ENCODE measurements around the gene GDNF.

GDNF gene, protein sequence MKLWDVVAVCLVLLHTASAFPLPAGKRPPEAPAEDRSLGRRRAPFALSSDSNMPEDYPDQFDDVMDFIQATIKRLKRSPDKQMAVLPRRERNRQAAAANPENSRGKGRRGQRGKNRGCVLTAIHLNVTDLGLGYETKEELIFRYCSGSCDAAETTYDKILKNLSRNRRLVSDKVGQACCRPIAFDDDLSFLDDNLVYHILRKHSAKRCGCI

GRCh38 chr5:37839407-37840052 is at the start of gene GDNF:
Gene GDNF, minus strand, starts transcription at chr5:37840041. Its CDS starts 5,245 bp downstream, at chr5:37834796.
- TF ChIP-seq, protein P1, sequence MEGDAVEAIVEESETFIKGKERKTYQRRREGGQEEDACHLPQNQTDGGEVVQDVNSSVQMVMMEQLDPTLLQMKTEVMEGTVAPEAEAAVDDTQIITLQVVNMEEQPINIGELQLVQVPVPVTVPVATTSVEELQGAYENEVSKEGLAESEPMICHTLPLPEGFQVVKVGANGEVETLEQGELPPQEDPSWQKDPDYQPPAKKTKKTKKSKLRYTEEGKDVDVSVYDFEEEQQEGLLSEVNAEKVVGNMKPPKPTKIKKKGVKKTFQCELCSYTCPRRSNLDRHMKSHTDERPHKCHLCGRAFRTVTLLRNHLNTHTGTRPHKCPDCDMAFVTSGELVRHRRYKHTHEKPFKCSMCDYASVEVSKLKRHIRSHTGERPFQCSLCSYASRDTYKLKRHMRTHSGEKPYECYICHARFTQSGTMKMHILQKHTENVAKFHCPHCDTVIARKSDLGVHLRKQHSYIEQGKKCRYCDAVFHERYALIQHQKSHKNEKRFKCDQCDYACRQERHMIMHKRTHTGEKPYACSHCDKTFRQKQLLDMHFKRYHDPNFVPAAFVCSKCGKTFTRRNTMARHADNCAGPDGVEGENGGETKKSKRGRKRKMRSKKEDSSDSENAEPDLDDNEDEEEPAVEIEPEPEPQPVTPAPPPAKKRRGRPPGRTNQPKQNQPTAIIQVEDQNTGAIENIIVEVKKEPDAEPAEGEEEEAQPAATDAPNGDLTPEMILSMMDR (IDR thresholded peaks at IDR 0.05; ENCODE audit: insufficient read depth, low read length, missing control alignments) = no peak
- peak within 1 kb of the TSS; percentile 68 for H3K4me3 ChIP-seq (ENCODE audit: low read depth, low read length)
- POLR2A ChIA-PET = interaction anchor here (1.0 to 2.4 kb wide), 8 partner anchors 9 to 353 kb away, joined by 3 to 10 read pairs (median 4); no protein-coding TSS in a partner anchor

DNA sequence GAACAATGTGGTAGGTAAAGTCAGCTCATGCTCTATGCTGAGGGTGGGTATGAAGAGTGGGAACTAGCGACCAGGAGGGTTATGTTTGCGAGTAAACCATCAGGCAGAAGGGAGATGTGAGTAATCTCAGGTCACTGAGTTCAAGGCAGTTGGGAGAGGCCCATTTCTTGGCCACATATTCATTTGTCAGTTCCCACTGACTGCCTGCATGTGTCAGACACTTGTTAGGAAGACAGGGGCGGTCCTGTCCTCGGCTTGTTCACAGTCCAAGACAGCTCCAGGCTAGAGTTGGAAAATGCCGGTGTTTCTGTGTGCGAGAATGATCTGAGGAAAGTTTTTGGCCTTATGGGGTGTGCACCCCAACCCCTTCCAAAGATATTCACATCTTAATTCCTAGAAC is 48.6 kb upstream of the GDNF start:
- no peak for DNase-seq (ENCODE audit: low read depth, low spot score)
- TF ChIP-seq, protein P1 (IDR thresholded peaks at IDR 0.05; ENCODE audit: insufficient read depth, low read length, missing control alignments) = no peak
- CTCF ChIA-PET = interaction anchor here (1.1 kb wide), 1 partner anchor 1018 kb away, joined by 3 read pairs; no protein-coding TSS in a partner anchor
- no peak overlapping the region for H3K4me3 ChIP-seq (ENCODE audit: low read depth, low read length)
- POLR2A ChIA-PET = no interaction called here

More at GRCh38 chr5:37839407-37840052, at the start of gene GDNF:
- DNase-seq (ENCODE audit: low read depth, low spot score) = no peak
- CTCF ChIA-PET = interaction anchor here (0.9 to 2.4 kb wide), 8 partner anchors 10 to 428 kb away, joined by 3 to 36 read pairs (median 4); no protein-coding TSS in a partner anchor

DNA sequence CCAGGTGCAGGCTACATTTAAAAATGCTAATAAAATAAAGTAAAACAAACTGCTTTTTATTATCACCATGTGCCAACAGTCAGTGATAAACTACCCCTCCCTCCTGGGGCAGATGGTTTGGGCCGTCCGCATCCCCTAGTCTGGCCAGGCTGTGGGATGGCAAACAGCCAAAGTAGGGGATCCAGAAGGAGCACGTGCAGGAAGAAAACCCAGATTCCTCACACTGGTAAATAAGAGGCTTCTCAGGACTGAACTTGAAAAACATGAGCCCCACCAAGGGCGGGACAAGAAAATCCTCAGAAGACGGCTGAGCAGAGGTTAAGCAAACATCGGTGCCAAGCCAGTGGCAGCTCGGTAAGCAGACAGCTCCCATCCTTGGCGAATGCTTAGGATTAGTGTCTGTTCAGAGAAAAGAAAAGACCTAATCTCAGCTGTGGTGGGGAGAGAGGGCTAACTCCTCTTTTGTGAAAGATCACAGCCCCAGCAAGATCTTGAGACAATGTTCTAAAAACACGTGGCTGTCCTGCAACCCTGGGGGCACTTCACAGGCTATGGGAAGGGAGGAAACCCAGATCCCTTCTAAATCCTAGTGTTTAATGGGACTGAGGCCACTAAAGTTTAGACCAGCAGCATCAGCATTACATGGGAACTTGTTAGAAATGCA is 46.5 kb upstream of the GDNF start:
- TF ChIP-seq, protein P1 (IDR thresholded peaks at IDR 0.05; ENCODE audit: insufficient read depth, low read length, missing control alignments) = no peak
- no peak for DNase-seq (ENCODE audit: low read depth, low spot score)
- H3K4me3 ChIP-seq (ENCODE audit: low read depth, low read length) = no peak overlapping the region
- POLR2A ChIA-PET = no interaction called here
- CTCF ChIA-PET = interaction anchor here (1.0 kb wide), 1 partner anchor 13 kb away, joined by 3 read pairs; no protein-coding TSS in a partner anchor

- TF ChIP-seq, protein P1 (IDR thresholded peaks at IDR 0.05; ENCODE audit: insufficient read depth, low read length, missing control alignments) = no peak
- H3K4me3 ChIP-seq (ENCODE audit: low read depth, low read length) = no peak overlapping the region
- DNase-seq (ENCODE audit: low read depth, low spot score) = no peak
- ChIA-PET CTCF (no interaction called here), POLR2A (no interaction called here)
Observed at GRCh38 chr5:37882636-37883035, 42.8 kb upstream of the GDNF start.

- ChIA-PET CTCF (no interaction called here), POLR2A (no interaction called here)
- DNase-seq (ENCODE audit: low read depth, low spot score) = no peak
- no peak overlapping the region for H3K4me3 ChIP-seq (ENCODE audit: low read depth, low read length)
- TF ChIP-seq, protein P1 (IDR thresholded peaks at IDR 0.05; ENCODE audit: insufficient read depth, low read length, missing control alignments) = no peak
Observed at GRCh38 chr5:37881359-37881758, 41.5 kb upstream of the GDNF start.

GRCh38 chr5:37876943-37877342 is 37.1 kb upstream of the GDNF start:
- ChIA-PET POLR2A (no interaction called here), CTCF (interaction anchor here (1.1 kb wide), 1 partner anchor 316 kb away, joined by 4 read pairs; no protein-coding TSS in a partner anchor)
- no peak for DNase-seq (ENCODE audit: low read depth, low spot score)
- no peak overlapping the region for H3K4me3 ChIP-seq (ENCODE audit: low read depth, low read length)
- TF ChIP-seq, protein P1 (IDR thresholded peaks at IDR 0.05; ENCODE audit: insufficient read depth, low read length, missing control alignments) = no peak
